ENCODE measurements around the gene ZFYVE28. TPM values are rescaled to one million over a fixed set of nuclear protein-coding genes. Genes with fewer than 3 reads are reported as not detected.

Gene ZFYVE28
- polyA plus RNA-seq, 1 of the 3 experiments (the other 2 are of a cell fraction), result 3.2 TPM

GRCh38 chr4:2448589-2448988 is 30.1 kb upstream of the ZFYVE28 start:
- Histone ChIP-seq H3K9me3 (no peaks in the 10 kb centered on the region), H3K9ac (no peak overlapping the region), H3K9me2 (no peaks in the 10 kb centered on the region), H3K36me3 (replicated peaks in 1 of 2; ENCODE audit: control insufficient read depth in 1 of 2, insufficient read depth in 2 of 2, low read length in 1 of 2) (no peaks in the 10 kb centered on the region), H3K79me2 (ENCODE audit: insufficient read depth) (no peaks in the 10 kb centered on the region), H3K27ac (ENCODE audit: low read depth in 2 of 2, low read length in 1 of 2) (no peak overlapping the region), H4K20me1 (ENCODE audit: insufficient read depth) (no peaks in the 10 kb centered on the region), H3K4me2 (no peak overlapping the region), H3K4me3 (ENCODE audit: low read depth in 2 of 2, low read length in 1 of 2) (no peak overlapping the region), H3F3A (replicated peaks; ENCODE audit: insufficient read depth) (no peaks in the 10 kb centered on the region), H2AFZ (ENCODE audit: low read depth) (no peak overlapping the region), H3K4me1 (ENCODE audit: control insufficient read depth in 1 of 2, insufficient read depth in 2 of 2, low read depth in 1 of 2, low read length in 1 of 2) (no peaks in the 10 kb centered on the region), H3K27me3 (ENCODE audit: insufficient read depth) (no peaks in the 10 kb centered on the region; the same call in 1 of the 2 replicates)
- TF ChIP-seq RFX5 (IDR thresholded peaks at IDR 0.05; ENCODE audit: low read length), result no peak
- no peak for TF ChIP-seq RXRA (IDR thresholded peaks at IDR 0.05; ENCODE audit: borderline replicate concordance, low read depth)
- no peak for TF ChIP-seq TEAD4 (IDR thresholded peaks at IDR 0.05; ENCODE audit: borderline replicate concordance, insufficient read depth)
- no peak for TF ChIP-seq REST (IDR thresholded peaks at IDR 0.05; ENCODE audit: low read depth, low read length)
- no peak for TF ChIP-seq FOXJ3 (CRISPR knock-in tag; IDR thresholded peaks at IDR 0.05)
- TF ChIP-seq USF2 (IDR thresholded peaks at IDR 0.05; ENCODE audit: borderline replicate concordance, low read depth, low read length), result no peak
- no peak for TF ChIP-seq EZH2phosphoT487 (IDR thresholded peaks at IDR 0.05; ENCODE audit: borderline replicate concordance, low read depth)
- TF ChIP-seq MAX (IDR thresholded peaks at IDR 0.05; ENCODE audit: low read depth), result no peak
- no peak for TF ChIP-seq RAD21 (IDR thresholded peaks at IDR 0.05; ENCODE audit: low read length)
- TF ChIP-seq MEF2A (IDR thresholded peaks at IDR 0.05; ENCODE audit: borderline replicate concordance, low read depth), result no peak
- no peak for TF ChIP-seq TCF12 (IDR thresholded peaks at IDR 0.05)
- no peak for TF ChIP-seq SIN3A (IDR thresholded peaks at IDR 0.05; ENCODE audit: borderline replicate concordance, low read depth, low read length)
- no peak for TF ChIP-seq ELF1 (IDR thresholded peaks at IDR 0.05)
- TF ChIP-seq ZBTB33 (IDR thresholded peaks at IDR 0.05; ENCODE audit: borderline replicate concordance, low read depth), result no peak
- TF ChIP-seq CHD2 (IDR thresholded peaks at IDR 0.05; ENCODE audit: low read length, partially characterized antibody), result no peak
- no peak for TF ChIP-seq USF1 (IDR thresholded peaks at IDR 0.05; ENCODE audit: borderline replicate concordance, low read depth)
- TF ChIP-seq CTCF (IDR thresholded peaks at IDR 0.05), result no peak
- TF ChIP-seq POLR2AphosphoS5 (IDR thresholded peaks at IDR 0.05; ENCODE audit: low read depth, low read length), result no peak
- no peak for TF ChIP-seq TAF1 (IDR thresholded peaks at IDR 0.05; ENCODE audit: borderline replicate concordance, low read depth, low read length)
- no peak for TF ChIP-seq MXI1 (IDR thresholded peaks at IDR 0.05; ENCODE audit: low read depth, low read length)
- ChIA-PET POLR2A (no interaction called here), CTCF (interaction anchor here (1.1 kb wide), 1 partner anchor 12 kb away, joined by 4 read pairs; no protein-coding TSS in a partner anchor)
- DNase-seq, result no peak
- 76% methylated on average over 7 of the region's 7 CpGs for WGBS (ENCODE audit: low lambda C conversion rate)

Measured in SK-N-SH (cell line).